SK-N-SH treated with all-trans-retinoic acid at 6 μM for 48 hours (cell line): ENCODE data around the gene KCNT1.

Experiments
- ARNTL ChIP-seq: fragments of 450-650 bp; formaldehyde crosslinking; IDR thresholded peaks from 2 replicates; pipeline ENCODE4 v1.5.0; 2020; ENCODE audit warnings: low read depth, mild to moderate bottlenecking, moderate library complexity, borderline replicate concordance
- BACH2 ChIP-seq: fragments of 250-450 bp; sonication (Bioruptor Pico); IDR thresholded peaks from 2 replicates; pipeline ENCODE4 v1.9.0; 2021; ENCODE audit warnings: mild to moderate bottlenecking, borderline replicate concordance
- CREB5 ChIP-seq: fragments of 250-450 bp; sonication (Bioruptor Pico); IDR thresholded peaks from 2 replicates; pipeline ENCODE4 v1.5.1; 2020; ENCODE audit warnings: low read depth, mild to moderate bottlenecking, moderate library complexity
- CSRNP3 ChIP-seq: fragments of 250-450 bp; sonication (Bioruptor Pico); IDR thresholded peaks from 2 replicates; pipeline ENCODE4 v1.5.1; 2021; ENCODE audit warnings: mild to moderate bottlenecking, moderate library complexity
- ESRRG ChIP-seq: fragments of 250-450 bp; sonication (Bioruptor Pico); IDR thresholded peaks from 2 replicates; pipeline ENCODE4 v1.6.1; 2021; ENCODE audit warnings: mild to moderate bottlenecking
- ISL1 ChIP-seq: fragments of 250-450 bp; sonication (Bioruptor Pico); IDR thresholded peaks from 2 replicates; pipeline ENCODE4 v2.1.2; 2022; ENCODE audit warnings: mild to moderate bottlenecking, moderate library complexity
- PATZ1 ChIP-seq: fragments of 250-450 bp; sonication (Bioruptor Pico); IDR thresholded peaks from 2 replicates; pipeline ENCODE4 v1.8.0; 2020; ENCODE audit warnings: mild to moderate bottlenecking, moderate library complexity, borderline replicate concordance
- RARB ChIP-seq: fragments of 250-450 bp; sonication (Bioruptor Pico); IDR thresholded peaks from 2 replicates; pipeline ENCODE4 v1.8.0; 2021; ENCODE audit warnings: mild to moderate bottlenecking, moderate library complexity
- SNAI2 ChIP-seq: fragments of 250-450 bp; sonication (Bioruptor Pico); IDR thresholded peaks from 2 replicates; pipeline ENCODE4 v1.5.0; 2020; ENCODE audit warnings: mild to moderate bottlenecking, moderate library complexity
- ZFP3 ChIP-seq: fragments of 250-450 bp; sonication (Bioruptor Pico); IDR thresholded peaks from 2 replicates; pipeline ENCODE4 v1.5.0; 2020; ENCODE audit warnings: mild to moderate bottlenecking, moderate library complexity
- ZNF8 ChIP-seq: fragments of 450-650 bp; formaldehyde crosslinking; IDR thresholded peaks from 2 replicates; pipeline ENCODE4 v1.5.0; 2020; ENCODE audit warnings: mild to moderate bottlenecking, moderate library complexity

- TF ChIP-seq ISL1 (no peak), SNAI2 (CRISPR knock-in tag) (no peak), CREB5 (CRISPR knock-in tag) (no peak), ESRRG (no peak), PATZ1 (no peak), ZNF8 (CRISPR knock-in tag) (no peak), RARB (no peak), ZFP3 (CRISPR knock-in tag) (no peak), ARNTL (CRISPR knock-in tag) (no peak), CSRNP3 (no peak), BACH2 (CRISPR knock-in tag) (no peak)
These were observed 113.4 kb downstream of the KCNT1 start for GRCh38 chr9:135815413-135815812.
